Measurements from ENCODE around the gene INPP5J. TPM values are rescaled to one million over a fixed set of nuclear protein-coding genes. Genes with fewer than 3 reads are reported as not detected.

INPP5J gene
- total and polyA plus RNA-seq, 2 of the 13 experiments (the other 11 are each of a cell fraction or from before 2014, with no cell fraction given), result 0.24 to 1.1 TPM

- no peak overlapping the region; a peak in 2 of 6 replicates for H3K4me3 ChIP-seq (replicated peaks in 1 of 3; ENCODE audit: insufficient read depth in 1 of 3, low read depth in 2 of 3, low read length in 3 of 3)
- peaks cover 3 to 13% of the 10 kb centered on the region in 2 experiments; a peak in 4 of 5 replicates for H3K36me3 ChIP-seq (replicated peaks in 1 of 2; ENCODE audit: control insufficient read depth in 1 of 2, insufficient read depth in 2 of 2, low read length in 2 of 2)
- ChIA-PET POLR2A (interaction anchor here (1.3 kb wide), 1 partner anchor 55 kb away, joined by 3 read pairs; the partner anchor contains the start of gene SELENOM), CTCF (ENCODE audit: low intra/inter-chr PET ratio, low total read pairs) (no interaction called here)
- intact Hi-C loops (cut with micrococcal nuclease; ENCODE audit: unreplicated experiment), result loop anchor here (5.0 kb wide), 1 partner anchor 70 kb away; no protein-coding TSS in a partner anchor
- ATAC-seq (no peak), FAIRE-seq (no peak), DNase-seq (ENCODE audit: low spot score) (no peak)
- no peaks in the 10 kb centered on the region for H3K9me3 ChIP-seq (ENCODE audit: low read length)
- peak overlapping the region; percentile 73; the same call in 1 of the 2 replicates for H3K4me2 ChIP-seq (ENCODE audit: low read depth, low read length)
- peaks cover 5% of the 10 kb centered on the region; the same call in 1 of the 2 replicates for H4K20me1 ChIP-seq (ENCODE audit: insufficient read depth, low read length)
- no peak overlapping the region; the same call in 1 of the 2 replicates for H3K9ac ChIP-seq (ENCODE audit: insufficient read depth, low read depth, low read length)
- in situ Hi-C loops (cut with HindIII; ENCODE audit: extremely low pct_ligation_motif_present, low pct_unique_long_range_greater_than_20kb), result no loop called here
- H3K4me1 ChIP-seq (ENCODE audit: insufficient read depth, low read length), result peaks cover 29% of the 10 kb centered on the region
- whole genome bisulfite sequencing (ENCODE audit: low lambda C conversion rate), result 91% methylated on average over 5 of the region's 5 CpGs
- H2AFZ ChIP-seq (ENCODE audit: low read length), result no peak overlapping the region
- BruUV-seq (replicated peaks), result no TSS peak
- no peak overlapping the region for H3K27ac ChIP-seq (ENCODE audit: extremely low read length, insufficient read depth, low read length)
- TF ChIP-seq ETV6 (CRISPR knock-in tag; conservative IDR thresholded peaks at IDR 0.05) (no peak), ZNF550 (CRISPR knock-in tag; IDR thresholded peaks at IDR 0.05; ENCODE audit: borderline replicate concordance) (no peak), FOXM1 (CRISPR knock-in tag; IDR thresholded peaks at IDR 0.05) (no peak), ZNF331 (CRISPR knock-in tag; IDR thresholded peaks at IDR 0.05) (no peak), HBP1 (CRISPR knock-in tag; IDR thresholded peaks at IDR 0.05; ENCODE audit: low read depth) (no peak), ATAD3A (CRISPR knock-in tag; IDR thresholded peaks at IDR 0.05) (no peak), ZC3H13 (CRISPR knock-in tag; IDR thresholded peaks at IDR 0.05) (no peak), ZNF30 (CRISPR knock-in tag; IDR thresholded peaks at IDR 0.05) (no peak), TEF (CRISPR knock-in tag; IDR thresholded peaks at IDR 0.05) (no peak), GATAD1 (CRISPR knock-in tag; IDR thresholded peaks at IDR 0.05) (no peak), PHF8 (CRISPR knock-in tag; IDR thresholded peaks at IDR 0.05) (no peak), SETDB1 (CRISPR knock-in tag; IDR thresholded peaks at IDR 0.05; ENCODE audit: borderline replicate concordance) (no peak), ZNF773 (CRISPR knock-in tag; IDR thresholded peaks at IDR 0.05; ENCODE audit: borderline replicate concordance) (no peak)
- no peaks in the 10 kb centered on the region; a peak in 1 of 5 replicates for H3K27me3 ChIP-seq (ENCODE audit: control insufficient read depth in 1 of 2, insufficient read depth in 2 of 2, low read length in 2 of 2)
- peaks cover 34% of the 10 kb centered on the region for H3K79me2 ChIP-seq (ENCODE audit: insufficient read depth, low read length)
Measured at GRCh38 chr22:31162015-31162765, 39.4 kb downstream of the INPP5J start.
